ENCODE measurements around the gene RAB1B.
"Not testable (repeated sequence)": the region's sequence is repeated elsewhere in the genome, so short reads cannot be mapped to it uniquely, and the experiment has no call there.

The RAB1B gene

GRCh38 chr11:66267379-66268243 is 828 bp upstream of the RAB1B start:
- DNase-seq (ENCODE audit: low read depth in 3 of 3) = peak; percentile 73 to 84 (median 74)

- no peak for DNase-seq (ENCODE audit: low read depth in 3 of 3)
Observed at GRCh38 chr11:66268952-66269905, 790 bp downstream of the RAB1B start.

GRCh38 chr11:66271816-66272215 is 3.4 kb downstream of the RAB1B start:
- no peak for DNase-seq (ENCODE audit: low read depth in 3 of 3)

GRCh38 chr11:66272596-66272995 is 4.2 kb downstream of the RAB1B start:
- DNase-seq (ENCODE audit: low read depth in 3 of 3) = no peak

GRCh38 chr11:66274219-66274618 is 5.8 kb downstream of the RAB1B start:
- DNase-seq (ENCODE audit: low read depth in 3 of 3) = no peak

GRCh38 chr11:66275396-66275795 is 7.0 kb downstream of the RAB1B start:
- no peak for DNase-seq (ENCODE audit: low read depth in 3 of 3)

GRCh38 chr11:66275984-66276612 is 7.7 kb downstream of the RAB1B start:
- no peak for DNase-seq (ENCODE audit: low read depth in 3 of 3)

GRCh38 chr11:66276619-66277018 is 8.2 kb downstream of the RAB1B start:
- not testable (repeated sequence) for DNase-seq (ENCODE audit: low read depth in 3 of 3)

GRCh38 chr11:66277064-66277463 is 8.6 kb downstream of the RAB1B start:
- DNase-seq (ENCODE audit: low read depth in 3 of 3) = not testable (repeated sequence)

GRCh38 chr11:66277471-66278362 is 9.3 kb downstream of the RAB1B start, which contains the start of gene CNIH2:
CNIH2 (plus strand) TSS chr11:66278175; CDS start chr11:66278457, 282 bp downstream.
- peak in 1 of 3 experiments; percentile 38 for DNase-seq (ENCODE audit: low read depth in 3 of 3)

- no peak for DNase-seq (ENCODE audit: low read depth in 3 of 3)
Observed at GRCh38 chr11:66278363-66279091, 10.1 kb downstream of the RAB1B start.

- no peak for DNase-seq (ENCODE audit: low read depth in 3 of 3)
Observed at GRCh38 chr11:66279092-66279734, 10.8 kb downstream of the RAB1B start.

- DNase-seq (ENCODE audit: low read depth in 3 of 3) = no peak
Observed at GRCh38 chr11:66280428-66280827, 12.0 kb downstream of the RAB1B start.

- DNase-seq (ENCODE audit: low read depth in 3 of 3) = no peak
Observed at GRCh38 chr11:66281001-66281400, 12.6 kb downstream of the RAB1B start.

- no peak for DNase-seq (ENCODE audit: low read depth in 3 of 3)
Observed at GRCh38 chr11:66281776-66282467, 13.5 kb downstream of the RAB1B start.

- peak; percentile 96 to 98 (median 98) for DNase-seq (ENCODE audit: low read depth in 3 of 3)
Observed at GRCh38 chr11:66282468-66283455, 14.3 kb downstream of the RAB1B start.

GRCh38 chr11:66283461-66284105 is 15.1 kb downstream of the RAB1B start:
- no peak for DNase-seq (ENCODE audit: low read depth in 3 of 3)

Measured in stimulated activated CD4-positive, alpha-beta T cell treated with anti-CD3 and anti-CD28 coated beads, TNF-alpha, amount 100 ng/mL, for 24 hours (primary cell).